H1 (cell line): ENCODE measurements around the gene CHEK2. TPM values are rescaled to one million over a fixed set of nuclear protein-coding genes. Genes with fewer than 3 reads are reported as not detected.

Source experiments
- CTCF ChIA-PET: fragments of 300-600 bp; sonication (Branson Sonifier 250); formaldehyde crosslinking; loops from one replicate; lab custom pipeline; 2021; ENCODE audit not compliant: partially characterized antibody; lab: Charles Lee
- POLR2A ChIA-PET: fragments of 300-600 bp; sonication (Branson Sonifier 250); formaldehyde crosslinking; loops from one replicate; lab custom pipeline; 2021; ENCODE audit warnings: inconsistent platforms; ENCODE audit not compliant: partially characterized antibody; lab: Charles Lee
- DNase-seq, 2 experiments: peaks; one replicate each; pipeline versions ENCODE4 v3.0.0 to v3.0.0-alpha.2; 2010 to 2022; ENCODE audit warnings: low spot score in 2 of 2, low read depth in 1 of 2, mixed read lengths in 1 of 2
- FAIRE-seq: peaks from 2 replicates; lab custom pipeline; 2011; peaks lifted over from hg19 to GRCh38; lab: Jason Lieb, UNC
- H2AFZ ChIP-seq: 2 replicates; pipeline ENCODE4 v1.8.1; 2012; ENCODE audit warnings: low read length, inconsistent platforms
- H2AK5ac ChIP-seq: 2 replicates; pipeline ENCODE4 v1.6.1; 2013; ENCODE audit warnings: low read depth, low read length
- H2BK120ac ChIP-seq: replicated peaks from 2 replicates; pipeline ENCODE3; 2013; ENCODE audit warnings: low read depth, low read length, inconsistent platforms
- H2BK12ac ChIP-seq: 2 replicates; pipeline ENCODE4 v1.6.1; 2013; ENCODE audit warnings: low read depth, low read length
- H2BK15ac ChIP-seq: 2 replicates; pipeline ENCODE4 v1.6.1; 2013; ENCODE audit warnings: low read length
- H2BK20ac ChIP-seq: 2 replicates; pipeline ENCODE4 v1.6.1; 2013; ENCODE audit warnings: low read length
- H2BK5ac ChIP-seq: 2 replicates; pipeline ENCODE4 v1.6.1; 2013; ENCODE audit warnings: low read depth, low read length
- H3K14ac ChIP-seq: 2 replicates; pipeline ENCODE4 v1.6.1; 2013; ENCODE audit warnings: inconsistent platforms; ENCODE audit not compliant: insufficient read length
- H3K18ac ChIP-seq: 2 replicates; pipeline ENCODE4 v1.6.1; 2013; ENCODE audit warnings: low read length; ENCODE audit errors: extremely low read depth
- H3K23ac ChIP-seq: 2 replicates; pipeline ENCODE4 v1.6.1; 2013; ENCODE audit warnings: inconsistent platforms; ENCODE audit not compliant: insufficient read length
- H3K23me2 ChIP-seq: 2 replicates; pipeline ENCODE4 v1.6.1; 2013; ENCODE audit warnings: low read depth, low read length
- H3K27ac ChIP-seq: 2 replicates; pipeline ENCODE4 v1.6.1; 2011; ENCODE audit warnings: low read depth, low read length, inconsistent platforms
- H3K27me3 ChIP-seq, 4 experiments: replicated peaks in 1 of 4; 1 replicate in 1 of 4; 2 replicates in 3 of 4; pipeline versions ENCODE4 v1.6.1 to v1.8.1; 2011 to 2013; ENCODE audit warnings: low read length in 3 of 4, mild to moderate bottlenecking in 3 of 4, inconsistent platforms in 2 of 4, mixed read lengths in 2 of 4, moderate library complexity in 1 of 4; ENCODE audit not compliant: control insufficient read depth in 3 of 4, insufficient read depth in 3 of 4; ENCODE audit errors: extremely low read depth in 1 of 4
- H3K36me3 ChIP-seq, 4 experiments: 2 replicates each; pipeline versions ENCODE4 v1.6.1 to v1.8.1; 2011 to 2013; ENCODE audit warnings: mild to moderate bottlenecking in 4 of 4, low read length in 3 of 4, moderate library complexity in 2 of 4, control low read depth in 1 of 4, inconsistent platforms in 1 of 4; ENCODE audit not compliant: insufficient read depth in 4 of 4, control insufficient read depth in 2 of 4
- H3K4ac ChIP-seq: replicated peaks from 2 replicates; pipeline ENCODE3; 2013; ENCODE audit warnings: low read length, low read depth, mixed read lengths, inconsistent platforms; ENCODE audit not compliant: insufficient read length
- H3K4me1 ChIP-seq, 4 experiments: replicated peaks in 1 of 4; 1 replicate in 1 of 4; 2 replicates in 3 of 4; pipeline versions ENCODE4 v1.6.1 to v1.8.1; 2011 to 2013; ENCODE audit warnings: low read length in 3 of 4, inconsistent platforms in 2 of 4, mixed read lengths in 1 of 4; ENCODE audit not compliant: insufficient read depth in 4 of 4, control insufficient read depth in 3 of 4
- H3K4me2 ChIP-seq, 2 experiments: 2 replicates each; pipeline versions ENCODE4 v1.6.1 to v1.8.1; 2011 to 2013; ENCODE audit warnings: low read depth in 2 of 2, low read length in 2 of 2, control low read depth in 1 of 2, inconsistent platforms in 1 of 2, mild to moderate bottlenecking in 1 of 2; ENCODE audit not compliant: insufficient read depth in 1 of 2
- H3K4me3 ChIP-seq, 4 experiments: fragments of 200-600, 300-600 bp in 1 of 4; sonication (generic), shearing (Covaris generic), sonication (Bioruptor Twin) in 1 of 4; 2 replicates each; pipeline versions ENCODE4 v1.5.1 to v1.8.1; 2011 to 2016; ENCODE audit warnings: low read length in 4 of 4, low read depth in 3 of 4, control low read depth in 2 of 4, inconsistent platforms in 2 of 4, mild to moderate bottlenecking in 2 of 4, mixed read lengths in 1 of 4, moderate library complexity in 1 of 4; ENCODE audit not compliant: insufficient read depth in 2 of 4; ENCODE audit errors: extremely low read depth in 1 of 4
- H3K56ac ChIP-seq: replicated peaks from 2 replicates; pipeline ENCODE3; 2013; ENCODE audit warnings: low read depth, mild to moderate bottlenecking, mixed read lengths, low read length, inconsistent platforms; ENCODE audit not compliant: insufficient read length
- H3K79me1 ChIP-seq: 2 replicates; pipeline ENCODE4 v1.6.1; 2013; ENCODE audit warnings: low read depth, low read length, control low read depth
- H3K79me2 ChIP-seq, 2 experiments: 2 replicates each; pipeline versions ENCODE4 v1.6.1 to v1.8.1; 2012 to 2013; ENCODE audit warnings: low read length in 2 of 2, mild to moderate bottlenecking in 2 of 2, inconsistent platforms in 1 of 2; ENCODE audit not compliant: insufficient read depth in 2 of 2, control insufficient read depth in 1 of 2
- H3K9ac ChIP-seq, 4 experiments: replicated peaks in 1 of 4; 1 replicate in 1 of 4; 2 replicates in 3 of 4; pipeline versions ENCODE4 v1.6.1 to v1.8.1; 2011 to 2013; ENCODE audit warnings: low read depth in 3 of 4, low read length in 3 of 4, control low read depth in 2 of 4, mild to moderate bottlenecking in 2 of 4, moderate library complexity in 2 of 4, inconsistent platforms in 1 of 4; ENCODE audit errors: extremely low read depth in 1 of 4
- H3K9me3 ChIP-seq, 2 experiments: 2 replicates each; pipeline versions ENCODE4 v1.6.1 to v1.8.1; 2012 to 2013; ENCODE audit warnings: mild to moderate bottlenecking in 2 of 2, moderate library complexity in 2 of 2, control low read depth in 1 of 2, inconsistent platforms in 1 of 2, low read depth in 1 of 2, low read length in 1 of 2, mixed read lengths in 1 of 2; ENCODE audit not compliant: insufficient read depth in 2 of 2
- H4K20me1 ChIP-seq, 2 experiments: replicated peaks in 1 of 2; 2 replicates each; pipeline versions ENCODE3 to v1.8.1; 2011 to 2013; ENCODE audit warnings: inconsistent platforms in 2 of 2, low read length in 2 of 2, mild to moderate bottlenecking in 1 of 2; ENCODE audit not compliant: insufficient read depth in 2 of 2, control insufficient read depth in 1 of 2
- H4K5ac ChIP-seq: 2 replicates; pipeline ENCODE4 v1.6.1; 2013; ENCODE audit warnings: low read length, low read depth, mixed read lengths, inconsistent platforms; ENCODE audit not compliant: insufficient read length
- H4K8ac ChIP-seq: 2 replicates; pipeline ENCODE4 v1.8.0; 2013; ENCODE audit warnings: mild to moderate bottlenecking, moderate library complexity, low read length, inconsistent platforms; ENCODE audit not compliant: insufficient read depth; ENCODE audit errors: extremely low read depth
- H4K91ac ChIP-seq: replicated peaks from 2 replicates; pipeline ENCODE3; 2013; ENCODE audit warnings: low read length, mixed read lengths, inconsistent platforms; ENCODE audit not compliant: insufficient read length
- BACH1 ChIP-seq: IDR thresholded peaks from 2 replicates; pipeline ENCODE4 v1.6.1; 2012; ENCODE audit warnings: low read length, improper control_type of control experiment
- CBX5 ChIP-seq: fragments of 300-800, 300-1000 bp; sonication (generic); IDR thresholded peaks from 2 replicates; pipeline ENCODE4 v1.7.1; 2016; ENCODE audit warnings: antibody characterized with exemption, low read length, low read depth
- CEBPB ChIP-seq: IDR thresholded peaks from 2 replicates; pipeline ENCODE4 v1.6.1; 2012; ENCODE audit warnings: low read depth, low read length
- CREB1 ChIP-seq: IDR thresholded peaks from 2 replicates; pipeline ENCODE4 v1.6.1; 2012; ENCODE audit warnings: inconsistent platforms
- CTBP2 ChIP-seq: IDR thresholded peaks from 2 replicates; pipeline ENCODE4 v1.7.0; 2011; ENCODE audit warnings: borderline replicate concordance, mild to moderate bottlenecking, moderate library complexity, mixed read lengths, low read length; ENCODE audit not compliant: insufficient read depth, insufficient read length
- GABPA ChIP-seq: IDR thresholded peaks from 2 replicates; pipeline ENCODE4 v1.6.1; 2011; ENCODE audit warnings: mild to moderate bottlenecking, low read length, moderate library complexity, borderline replicate concordance; ENCODE audit not compliant: insufficient read depth
- POU5F1 ChIP-seq: IDR thresholded peaks from 2 replicates; pipeline ENCODE4 v1.6.1; 2011; ENCODE audit warnings: low read depth, mild to moderate bottlenecking, low read length, moderate library complexity
- RFX5 ChIP-seq: IDR thresholded peaks from 2 replicates; pipeline ENCODE4 v1.6.1; 2011; ENCODE audit warnings: low read depth, low read length, improper control_type of control experiment, borderline replicate concordance
- RNF2 ChIP-seq: fragments of 200-900, 300-1000 bp; sonication (generic); IDR thresholded peaks from 2 replicates; pipeline ENCODE4 v1.7.1; 2016; ENCODE audit warnings: borderline replicate concordance, low read depth, mild to moderate bottlenecking, antibody characterized with exemption, low read length; ENCODE audit not compliant: poor library complexity, severe bottlenecking; ENCODE audit errors: missing control alignments
- TAF7 ChIP-seq: optimal IDR thresholded peaks from 2 replicates; pipeline ENCODE3; 2011; ENCODE audit warnings: low read depth, mild to moderate bottlenecking, inconsistent platforms, low read length, moderate library complexity, borderline replicate concordance
- YY1 ChIP-seq: IDR thresholded peaks from 2 replicates; pipeline ENCODE4 v1.6.1; 2011; ENCODE audit warnings: low read depth, mild to moderate bottlenecking, low read length
- WGBS, 2 experiments: shearing (Covaris generic) in 1 of 2; methylation state at CpG; one replicate each; pipeline versions ENCODE4 v1.1.6 to v1.1.7; 2013 to 2015; ENCODE audit warnings: low lambda C conversion rate in 2 of 2, mixed read lengths in 2 of 2, inconsistent platforms in 1 of 2, low coverage in 1 of 2, missing lambda C conversion rate in 1 of 2; ENCODE audit not compliant: insufficient replicate concordance in 2 of 2, insufficient coverage in 1 of 2, insufficient read length in 1 of 2; ENCODE audit errors: extremely low coverage in 1 of 2, missing lambda C conversion rate in 1 of 2; 5-methylcytosine and 5-hydroxymethylcytosine counted together
- polyA plus RNA-seq, 7 experiments: library from polyadenylated mRNA; depleted of rRNA in 3 of 7; stranded (reverse) in 5 of 7; unstranded in 2 of 7; fragments of >200 nt in 5 of 7; fragments of 200-250 nt in 2 of 7; gene quantifications; 1 replicate in 5 of 7; 2 replicates in 1 of 7; 4 replicates in 1 of 7; pipeline versions ENCODE4 v1.2.1 to v1.2.3, GENCODE V29; 2011 to 2013; ENCODE audit warnings: missing spikeins in 2 of 7, mixed read lengths in 2 of 7
- total RNA-seq: library from RNA; stranded (reverse); fragmentation: NEBNext Ultra II Directional; extraction: Animal tissue kit (Norgen Biotek cat#: 25700); gene quantifications from 2 replicates; pipeline ENCODE4 v1.2.1, GENCODE V29; 2021
- TF ChIP-seq, protein P1 (sequence below): IDR thresholded peaks from 2 replicates; pipeline ENCODE4 v1.6.1; 2012; ENCODE audit warnings: inconsistent platforms

CHEK2 gene
- total and polyA plus RNA-seq, 2 of the 8 experiments (the other 6 are each of a cell fraction or from before 2014, with no cell fraction given), result 74.9 to 89.5 TPM

- Histone ChIP-seq H2BK20ac (no peak overlapping the region), H3K14ac (no peak overlapping the region), H3K27me3 (no peaks in the 10 kb centered on the region), H2BK15ac (no peak overlapping the region), H3K4me2 (no peak overlapping the region), H3K23me2 (no peaks in the 10 kb centered on the region), H3K23ac (no peak overlapping the region), H3K4ac (no peak overlapping the region), H4K8ac (no peak overlapping the region), H3K4me1 (no peaks in the 10 kb centered on the region), H2BK120ac (no peak overlapping the region), H3K79me2 (no peaks in the 10 kb centered on the region), H4K91ac (no peak overlapping the region), H3K4me3 (no peak overlapping the region), H2AFZ (no peak overlapping the region), H2AK5ac (no peak overlapping the region), H3K27ac (no peak overlapping the region), H2BK12ac (no peak overlapping the region), H3K79me1 (no peaks in the 10 kb centered on the region), H3K36me3 (no peaks in the 10 kb centered on the region), H3K56ac (no peak overlapping the region), H4K5ac (no peak overlapping the region), H2BK5ac (no peak overlapping the region), H3K9me3 (no peaks in the 10 kb centered on the region), H3K9ac (no peak overlapping the region), H3K18ac (no peak overlapping the region), H4K20me1 (no peaks in the 10 kb centered on the region)
- CTCF ChIA-PET, result no interaction called here
- POLR2A ChIA-PET, result interaction anchor here (0.7 kb wide), 1 partner anchor 196 kb away, joined by 3 read pairs; no protein-coding TSS in a partner anchor
- WGBS, 2 experiments, result 89% methylated on average over 2 of the region's 2 CpGs; no CpG with 5 or more reads in 1 of the 2 experiments
- TF ChIP-seq CEBPB, result no peak
- TF ChIP-seq CBX5, result no peak
- TF ChIP-seq, protein P1, sequence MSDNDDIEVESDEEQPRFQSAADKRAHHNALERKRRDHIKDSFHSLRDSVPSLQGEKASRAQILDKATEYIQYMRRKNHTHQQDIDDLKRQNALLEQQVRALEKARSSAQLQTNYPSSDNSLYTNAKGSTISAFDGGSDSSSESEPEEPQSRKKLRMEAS, result no peak
- TF ChIP-seq GABPA, result no peak
- no peak for TF ChIP-seq RNF2
- no peak for TF ChIP-seq RFX5
- TF ChIP-seq CREB1, result no peak
- no peak for TF ChIP-seq POU5F1
- no peak for TF ChIP-seq TAF7
- TF ChIP-seq CTBP2, result no peak
- TF ChIP-seq YY1, result no peak
- no peak for TF ChIP-seq BACH1
- DNase-seq, result no peak
- no peak for FAIRE-seq
Observed at GRCh38 chr22:28639321-28639720, 102.3 kb downstream of the CHEK2 start.
